ENCODE results near the gene SSRP1.

GRCh38 chr11:57324154-57324885 lies 11.4 kb downstream of the SSRP1 start:
- TF ChIP-seq POLR2AphosphoS5 (IDR thresholded peaks at IDR 0.05; ENCODE audit: low read depth, low read length) (no peak), PAX5 (IDR thresholded peaks at IDR 0.05; ENCODE audit: insufficient read depth, low read length, severe bottlenecking) (no peak)

All from GM12891 (cell line).